Activated T-cell treated with anti-CD3 and anti-CD28 coated beads for 24 hours (primary cell): ENCODE data around the gene ELOVL5.

Experiments used
- DNase-seq: peaks from one replicate; pipeline ENCODE4 v3.0.0-alpha.2; 2020; ENCODE audit warnings: low read depth

ELOVL5 gene

GRCh38 chr6:53269827-53270226, 78.9 kb downstream of the ELOVL5 start:
- DNase-seq, result no peak

GRCh38 chr6:53268858-53269608, 79.7 kb downstream of the ELOVL5 start:
- DNase-seq, result no peak

- DNase-seq, result no peak
Measured at GRCh38 chr6:53266553-53267090, 82.1 kb downstream of the ELOVL5 start.

GRCh38 chr6:53264915-53265607, 83.7 kb downstream of the ELOVL5 start:
- no peak for DNase-seq

DNA sequence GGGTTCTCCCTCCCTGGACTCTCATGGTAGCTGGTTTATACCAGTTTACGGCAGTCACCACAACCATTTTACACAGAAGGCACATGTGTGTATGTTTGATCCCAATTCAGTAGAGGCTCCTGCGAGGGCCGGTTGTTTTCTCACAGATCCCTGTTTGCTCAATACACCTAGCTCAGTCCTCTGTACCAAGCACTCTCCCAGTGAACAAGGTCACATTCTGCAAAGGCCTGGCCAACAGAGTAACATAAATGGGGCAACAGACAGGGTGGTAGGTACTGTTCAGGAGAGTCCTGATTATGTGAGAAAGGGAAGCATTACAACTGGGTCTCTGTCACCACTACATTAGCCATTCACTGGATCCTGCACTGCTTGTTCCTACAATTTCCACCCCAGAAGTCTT, 84.4 kb downstream of the ELOVL5 start:
- DNase-seq, result no peak

- DNase-seq, result no peak
Measured at GRCh38 chr6:53263917-53264316, 84.8 kb downstream of the ELOVL5 start.

DNA sequence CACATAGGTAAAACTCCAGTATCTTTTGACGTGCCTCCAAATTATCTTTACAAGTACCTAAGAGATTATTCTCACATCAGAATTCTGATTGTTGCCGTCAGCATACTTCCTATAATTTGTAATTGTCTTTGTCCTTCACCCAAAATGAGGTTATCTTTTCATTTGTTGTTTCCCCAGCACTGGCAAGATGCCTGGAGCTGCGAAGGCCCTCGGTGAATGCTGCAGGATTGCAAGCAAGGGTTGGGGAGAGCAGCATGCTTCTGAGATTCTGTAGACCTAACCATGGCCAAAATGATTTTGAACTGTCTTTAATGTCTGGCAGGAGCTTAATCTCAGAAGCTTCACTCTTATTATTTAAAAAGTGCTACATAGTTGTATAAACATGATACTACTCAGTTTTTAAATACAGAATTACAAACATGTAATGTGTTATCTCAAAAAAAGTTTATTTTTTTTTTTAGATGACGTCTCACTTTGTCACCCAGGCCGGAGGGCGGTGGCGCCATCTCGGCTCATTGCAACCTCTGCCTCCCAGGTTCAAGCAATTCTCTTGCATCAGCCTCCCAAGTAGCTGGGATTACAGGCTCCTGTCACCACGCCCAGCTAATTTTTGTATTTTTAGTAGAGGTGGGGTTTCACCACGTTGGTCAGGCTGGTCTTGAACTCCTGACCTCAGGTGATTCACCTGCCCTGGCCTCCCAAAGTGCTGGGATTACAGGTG, 88.7 kb downstream of the ELOVL5 start:
- no peak for DNase-seq

DNA sequence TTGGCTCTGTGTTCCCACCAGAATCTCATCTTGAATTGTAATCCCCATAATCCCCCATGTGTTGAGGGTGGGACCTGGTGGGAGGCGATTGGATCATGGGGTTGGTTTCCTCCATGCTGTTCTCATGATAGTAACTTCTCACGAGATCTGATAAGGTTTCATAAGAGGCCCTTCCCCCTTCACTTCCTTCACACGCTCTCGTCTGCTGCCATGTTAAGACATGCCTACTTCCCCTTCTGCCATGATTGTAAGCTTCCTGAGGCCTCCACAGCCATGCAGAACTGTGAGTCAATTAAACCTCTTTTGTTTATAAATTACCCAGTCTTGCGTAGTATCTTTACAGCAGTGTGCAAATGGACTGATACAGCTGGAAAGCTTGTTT, 90.0 kb downstream of the ELOVL5 start:
- DNase-seq, result no peak

- no peak for DNase-seq
Measured at GRCh38 chr6:53258076-53258773, 90.5 kb downstream of the ELOVL5 start.

DNA sequence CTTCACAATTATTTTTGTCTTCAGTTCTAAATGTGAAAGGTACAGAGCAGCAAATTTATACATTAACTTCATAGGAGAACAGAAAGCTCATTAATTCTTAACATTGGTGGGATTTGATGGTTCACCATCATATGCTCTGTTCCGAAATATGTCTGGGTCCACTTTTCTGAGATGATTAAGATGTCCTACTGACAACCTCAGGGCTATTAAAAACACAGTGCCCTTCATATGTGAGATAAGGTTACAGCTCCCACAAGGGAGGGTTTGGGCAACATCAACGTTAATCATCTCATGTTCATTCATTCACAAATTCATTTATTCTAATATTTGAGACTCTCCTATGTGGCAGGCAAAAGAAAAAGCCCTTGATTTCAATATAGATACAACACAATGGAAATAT, 91.2 kb downstream of the ELOVL5 start:
- DNase-seq, result no peak

DNA sequence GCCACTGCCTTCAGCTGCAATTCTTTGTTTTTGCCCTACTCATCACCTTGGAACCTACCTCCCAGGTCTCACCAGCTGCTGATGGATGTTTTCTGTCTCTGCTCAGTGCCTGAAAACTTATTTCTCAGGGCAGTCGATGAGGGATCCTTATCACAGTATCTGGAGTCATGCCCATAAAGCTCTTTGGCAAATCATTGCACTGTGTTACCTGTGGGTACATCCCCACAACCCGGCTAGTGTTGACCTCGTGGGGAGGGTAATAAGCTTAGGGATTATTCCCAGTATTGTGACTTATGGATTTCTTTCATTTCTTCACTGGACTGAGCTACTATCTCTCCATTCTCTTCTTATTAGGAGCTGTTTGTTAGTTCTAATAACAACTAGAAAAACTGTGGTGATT, 91.7 kb downstream of the ELOVL5 start:
- DNase-seq, result no peak

DNA sequence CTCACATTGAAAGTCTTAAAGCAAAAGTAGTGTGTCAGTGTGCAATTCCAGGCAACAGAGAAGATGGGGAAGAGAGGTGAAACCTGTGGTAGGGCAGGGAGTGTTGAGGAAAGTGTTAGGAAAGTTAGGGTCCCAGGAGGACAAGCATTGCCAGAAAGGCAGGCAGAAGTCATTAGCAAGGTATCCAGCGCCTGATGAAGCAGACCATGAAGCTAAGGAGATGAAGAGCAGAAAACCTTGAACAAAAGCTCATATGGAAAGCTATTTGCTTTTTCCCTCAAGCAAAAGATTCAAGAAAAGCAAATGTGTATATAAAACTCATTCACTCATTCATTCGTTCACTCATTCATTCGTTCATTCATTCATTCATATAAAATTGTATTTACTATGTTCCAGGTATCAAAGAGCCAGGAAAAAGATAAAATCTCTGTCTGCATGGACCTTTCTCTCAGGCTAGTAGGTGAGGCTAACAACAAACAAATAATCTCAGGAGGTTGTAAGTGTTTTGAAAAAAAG, 96.5 kb downstream of the ELOVL5 start:
- DNase-seq, result no peak

GRCh38 chr6:53251033-53251672, 97.6 kb downstream of the ELOVL5 start:
- no peak for DNase-seq

DNA sequence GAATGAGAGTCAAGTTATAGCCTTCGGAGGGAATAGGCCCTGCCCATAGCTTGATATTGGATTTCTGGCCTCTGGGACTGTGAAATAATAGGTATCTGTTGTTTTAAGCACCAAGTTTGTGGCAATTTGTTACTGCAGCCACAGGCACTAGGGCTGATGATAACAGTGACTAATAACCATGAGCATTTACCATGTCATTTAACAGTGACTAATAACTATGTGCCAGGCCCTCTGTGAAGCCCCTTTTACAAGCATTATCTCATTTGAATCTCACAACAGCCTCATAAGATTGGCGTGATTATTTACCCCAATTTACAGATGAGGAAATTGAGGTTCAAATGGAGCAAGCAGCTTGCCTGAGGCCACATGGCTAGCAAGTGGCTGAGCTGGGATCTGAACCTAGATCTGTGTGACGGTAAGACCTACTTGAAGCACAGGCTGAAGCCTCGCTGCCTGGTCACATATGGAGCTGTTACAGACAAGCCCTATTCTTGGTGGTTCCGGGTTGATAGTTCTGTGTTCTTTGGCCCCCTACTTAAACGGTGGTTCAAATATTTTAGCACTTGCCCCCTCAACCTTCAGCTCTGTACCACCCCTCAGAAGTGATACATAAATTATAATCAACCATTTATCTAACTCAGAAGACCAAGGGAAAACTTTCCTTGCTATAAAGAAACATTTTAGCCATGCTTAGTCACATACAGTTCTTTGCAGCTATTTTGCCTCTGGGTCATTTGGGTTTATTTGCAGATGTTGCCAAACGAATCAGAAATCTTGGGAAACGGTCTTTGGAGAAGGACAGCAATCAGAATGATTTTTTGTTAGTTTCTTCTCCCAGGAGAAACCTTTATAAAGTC, 98.3 kb downstream of the ELOVL5 start:
- no peak for DNase-seq

DNA sequence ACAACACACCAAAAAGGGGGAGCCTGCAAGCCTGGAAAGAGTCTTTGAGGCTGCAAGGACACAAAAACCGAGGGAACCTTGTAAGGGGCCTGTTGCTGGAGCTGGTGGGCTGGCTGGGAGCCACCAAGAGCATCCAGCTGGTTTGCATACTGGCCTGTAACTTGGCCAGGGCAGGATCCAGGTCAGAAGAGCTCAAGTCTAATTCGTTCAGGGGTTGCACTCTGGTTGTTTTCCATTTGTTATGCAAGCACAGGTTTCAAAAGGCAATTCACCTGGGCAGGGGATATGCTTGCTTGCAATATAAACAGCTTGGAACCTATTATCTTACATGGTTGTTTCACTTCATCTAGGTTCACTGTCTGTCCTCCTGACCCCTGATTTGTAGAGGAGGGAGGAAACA, 101.8 kb downstream of the ELOVL5 start:
- no peak for DNase-seq

GRCh38 chr6:53244958-53245357, 103.8 kb downstream of the ELOVL5 start:
- DNase-seq, result no peak

- no peak for DNase-seq
Measured at GRCh38 chr6:53244399-53244931, 104.3 kb downstream of the ELOVL5 start.

GRCh38 chr6:53241938-53242337, 106.8 kb downstream of the ELOVL5 start:
- DNase-seq, result no peak

DNA sequence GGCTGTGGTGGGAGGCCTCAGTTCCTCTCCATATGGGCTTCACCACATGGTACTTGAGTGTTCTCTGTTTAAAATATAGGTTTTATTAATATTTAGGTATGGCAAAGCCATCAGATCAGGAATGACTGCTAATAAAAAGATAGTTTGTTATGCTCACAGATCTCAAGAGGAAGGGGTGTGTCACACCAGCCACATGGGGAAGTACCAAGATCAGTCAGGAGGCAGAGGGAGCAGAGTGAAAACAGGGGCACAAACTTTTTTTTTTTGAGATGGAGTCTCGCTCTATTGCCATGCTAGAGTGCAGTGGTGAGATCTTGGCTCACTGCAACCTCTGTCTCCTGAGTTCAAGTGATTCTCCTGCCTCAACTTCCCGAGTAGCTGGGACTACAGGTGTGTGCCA, 108.0 kb downstream of the ELOVL5 start:
- no peak for DNase-seq

DNA sequence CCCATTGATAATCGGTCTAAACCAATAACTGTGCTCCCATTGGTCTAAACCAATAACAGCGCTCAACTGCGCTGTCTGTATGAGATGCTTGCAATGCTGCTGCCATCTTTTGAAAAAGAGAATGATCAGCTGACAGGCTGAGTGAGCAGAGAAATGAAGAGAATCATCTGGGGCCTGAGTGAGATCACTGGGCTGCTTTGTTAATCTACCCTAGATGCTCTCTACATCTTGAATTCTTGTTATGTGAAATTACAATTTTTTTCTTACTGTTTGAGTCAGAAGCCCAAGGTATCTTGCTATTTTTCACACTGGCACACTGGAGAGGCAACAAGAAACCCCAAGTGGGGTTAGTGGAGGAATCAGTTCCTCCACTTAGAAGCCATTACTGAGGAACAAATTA, 108.6 kb downstream of the ELOVL5 start:
- no peak for DNase-seq
